Smooth muscle cell (in vitro differentiated cells): Measurements from ENCODE around the gene NLRC3. TPM values are rescaled to one million over a fixed set of nuclear protein-coding genes. Genes with fewer than 3 reads are reported as not detected.

Experiments
- DNase-seq: peaks from one replicate; lab custom pipeline; 2025; ENCODE audit not compliant: unreplicated experiment; lab: John Stamatoyannopoulos, UW
- H2AFZ ChIP-seq: fragments of 200-600 bp; sonication (generic); 2 replicates; pipeline ENCODE4 v1.6.0; 2016; ENCODE audit warnings: antibody characterized with exemption, low read depth, mild to moderate bottlenecking
- H3F3A ChIP-seq: fragments of 200-600 bp; sonication (generic); 2 replicates; pipeline ENCODE4 v1.6.0; 2017; ENCODE audit warnings: antibody characterized with exemption, low read depth
- H3K27ac ChIP-seq: fragments of 200-600 bp; sonication (generic); 2 replicates; pipeline ENCODE4 v1.5.1; 2016; ENCODE audit warnings: low read depth, mild to moderate bottlenecking
- H3K27me3 ChIP-seq: fragments of 200-600 bp; sonication (generic); 2 replicates; pipeline ENCODE4 v1.6.1; 2016; ENCODE audit warnings: low read depth, mild to moderate bottlenecking
- H3K36me3 ChIP-seq: fragments of 200-600 bp; sonication (generic); 2 replicates; pipeline ENCODE4 v1.5.1; 2016; ENCODE audit warnings: low read depth
- H3K4me1 ChIP-seq: fragments of 200-600 bp; sonication (generic); 2 replicates; pipeline ENCODE4 v1.5.1; 2016; ENCODE audit warnings: low read depth
- H3K4me2 ChIP-seq: fragments of 200-600 bp; sonication (generic); 2 replicates; pipeline ENCODE4 v1.6.0; 2016; ENCODE audit warnings: mild to moderate bottlenecking
- H3K4me3 ChIP-seq: fragments of 200-600 bp; sonication (generic); 2 replicates; pipeline ENCODE4 v1.5.1; 2016; ENCODE audit warnings: mild to moderate bottlenecking
- H3K79me2 ChIP-seq: fragments of 200-600 bp; sonication (generic); 2 replicates; pipeline ENCODE4 v1.6.0; 2016; ENCODE audit warnings: low read depth, mild to moderate bottlenecking
- H3K9ac ChIP-seq: fragments of 200-600 bp; sonication (generic); 2 replicates; pipeline ENCODE4 v1.6.0; 2016; ENCODE audit warnings: low read depth
- H3K9me3 ChIP-seq: fragments of 200-600 bp; sonication (generic); replicated peaks from 2 replicates; pipeline ENCODE4 v1.5.1; 2016; ENCODE audit warnings: low read depth
- H4K20me1 ChIP-seq: fragments of 200-600 bp; sonication (generic); 2 replicates; pipeline ENCODE4 v1.6.0; 2016; ENCODE audit warnings: low read depth
- WGBS: methylation state at CpG from one replicate; pipeline ENCODE4 v1.1.7; 2016; ENCODE audit warnings: low lambda C conversion rate; 5-methylcytosine and 5-hydroxymethylcytosine counted together
- polyA plus RNA-seq: library from polyadenylated mRNA; unstranded; fragments of >200 nt; fragmentation: Nextera tagmentation; extraction: Ambion mirVana; gene quantifications from 2 replicates; pipeline ENCODE4 v1.2.1, GENCODE V29; 2016
- total RNA-seq: library from RNA; depleted of rRNA; stranded (reverse); fragments of >200 nt; gene quantifications from 2 replicates; pipeline ENCODE4 v1.2.3, GENCODE V29; 2014
- TF ChIP-seq, protein P1 (sequence below): fragments of 200-600 bp; sonication (generic); IDR thresholded peaks from 2 replicates; pipeline ENCODE4 v1.5.1; 2017; ENCODE audit warnings: borderline replicate concordance, mild to moderate bottlenecking, antibody characterized with exemption; ENCODE audit not compliant: insufficient read depth, poor library complexity, severe bottlenecking

Gene NLRC3
- total and polyA plus RNA-seq, 2 experiments from 2014 or later, result 0.02 TPM; not detected in 1

DNA sequence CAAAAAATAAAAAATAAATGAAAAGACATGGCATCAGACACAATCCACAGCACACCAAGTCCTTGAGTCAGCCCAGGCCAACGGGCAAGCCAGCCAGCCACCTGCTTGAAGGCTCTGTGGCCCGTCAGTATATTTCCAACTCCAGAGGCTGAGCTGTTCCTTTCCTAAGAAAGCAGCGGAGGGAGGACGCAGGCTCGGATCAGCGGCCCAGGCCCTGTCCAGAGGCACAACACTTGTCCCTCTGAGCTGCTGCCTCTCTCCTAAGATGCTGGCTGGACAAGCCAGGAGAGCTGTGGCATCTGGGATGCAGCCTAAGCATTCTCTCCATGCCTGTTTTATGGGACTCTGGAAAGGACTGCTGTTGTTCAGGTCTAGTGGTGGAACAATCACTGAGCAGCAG lies 14.8 kb upstream of the NLRC3 start:
- no peak overlapping the region for H3K27ac ChIP-seq
- WGBS, result 96% methylated on average over 6 of the region's 6 CpGs
- H3K4me3 ChIP-seq, result no peak overlapping the region
- H4K20me1 ChIP-seq, result no peaks in the 10 kb centered on the region
- H3F3A ChIP-seq, result no peaks in the 10 kb centered on the region
- no peaks in the 10 kb centered on the region for H3K27me3 ChIP-seq
- TF ChIP-seq, protein P1, sequence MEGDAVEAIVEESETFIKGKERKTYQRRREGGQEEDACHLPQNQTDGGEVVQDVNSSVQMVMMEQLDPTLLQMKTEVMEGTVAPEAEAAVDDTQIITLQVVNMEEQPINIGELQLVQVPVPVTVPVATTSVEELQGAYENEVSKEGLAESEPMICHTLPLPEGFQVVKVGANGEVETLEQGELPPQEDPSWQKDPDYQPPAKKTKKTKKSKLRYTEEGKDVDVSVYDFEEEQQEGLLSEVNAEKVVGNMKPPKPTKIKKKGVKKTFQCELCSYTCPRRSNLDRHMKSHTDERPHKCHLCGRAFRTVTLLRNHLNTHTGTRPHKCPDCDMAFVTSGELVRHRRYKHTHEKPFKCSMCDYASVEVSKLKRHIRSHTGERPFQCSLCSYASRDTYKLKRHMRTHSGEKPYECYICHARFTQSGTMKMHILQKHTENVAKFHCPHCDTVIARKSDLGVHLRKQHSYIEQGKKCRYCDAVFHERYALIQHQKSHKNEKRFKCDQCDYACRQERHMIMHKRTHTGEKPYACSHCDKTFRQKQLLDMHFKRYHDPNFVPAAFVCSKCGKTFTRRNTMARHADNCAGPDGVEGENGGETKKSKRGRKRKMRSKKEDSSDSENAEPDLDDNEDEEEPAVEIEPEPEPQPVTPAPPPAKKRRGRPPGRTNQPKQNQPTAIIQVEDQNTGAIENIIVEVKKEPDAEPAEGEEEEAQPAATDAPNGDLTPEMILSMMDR, result no peak
- no peaks in the 10 kb centered on the region for H3K4me1 ChIP-seq
- H2AFZ ChIP-seq, result no peak overlapping the region
- H3K9me3 ChIP-seq, result no peaks in the 10 kb centered on the region
- no peaks in the 10 kb centered on the region for H3K79me2 ChIP-seq
- H3K4me2 ChIP-seq, result no peak overlapping the region
- H3K9ac ChIP-seq, result no peak overlapping the region
- DNase-seq, result no peak
- H3K36me3 ChIP-seq, result no peaks in the 10 kb centered on the region

GRCh38 chr16:3591436-3591803 lies 14.2 kb upstream of the NLRC3 start:
- DNase-seq, result no peak
- 95% methylated on average over 5 of the region's 5 CpGs for WGBS

GRCh38 chr16:3590736-3591435 lies 13.7 kb upstream of the NLRC3 start:
- Histone ChIP-seq H3K4me2 (no peak overlapping the region), H3K4me1 (no peaks in the 10 kb centered on the region), H3K27ac (no peak overlapping the region), H3K79me2 (no peaks in the 10 kb centered on the region), H3K27me3 (no peaks in the 10 kb centered on the region), H3K36me3 (no peaks in the 10 kb centered on the region), H2AFZ (no peak overlapping the region), H3K4me3 (no peak overlapping the region), H3K9ac (no peak overlapping the region), H3F3A (no peaks in the 10 kb centered on the region), H4K20me1 (no peaks in the 10 kb centered on the region), H3K9me3 (no peaks in the 10 kb centered on the region)
- no peak for DNase-seq
- TF ChIP-seq, protein P1, result no peak
- WGBS, result 94% methylated on average over 27 of the region's 27 CpGs

More at GRCh38 chr16:3591436-3591803, 14.2 kb upstream of the NLRC3 start:
- Histone ChIP-seq H3K79me2 (no peaks in the 10 kb centered on the region), H3K4me2 (no peak overlapping the region), H3K9me3 (no peaks in the 10 kb centered on the region), H3F3A (no peaks in the 10 kb centered on the region), H3K27me3 (no peaks in the 10 kb centered on the region), H3K27ac (no peak overlapping the region), H3K4me1 (no peaks in the 10 kb centered on the region), H4K20me1 (no peaks in the 10 kb centered on the region), H3K36me3 (no peaks in the 10 kb centered on the region), H3K4me3 (no peak overlapping the region), H3K9ac (no peak overlapping the region), H2AFZ (no peak overlapping the region)
- TF ChIP-seq, protein P1, result no peak

- Histone ChIP-seq H3F3A (no peaks in the 10 kb centered on the region), H3K79me2 (no peaks in the 10 kb centered on the region), H3K4me1 (no peaks in the 10 kb centered on the region), H3K9ac (peak overlapping the region; percentile 39), H3K4me3 (no peak overlapping the region), H3K4me2 (peak overlapping the region; percentile 59), H4K20me1 (no peaks in the 10 kb centered on the region), H3K27ac (peak overlapping the region; percentile 68), H3K9me3 (no peaks in the 10 kb centered on the region), H3K27me3 (no peaks in the 10 kb centered on the region), H2AFZ (no peak overlapping the region), H3K36me3 (no peaks in the 10 kb centered on the region)
- DNase-seq, result no peak
- TF ChIP-seq, protein P1, result no peak
- 93% methylated on average over 23 of the region's 25 CpGs for WGBS
Observed at GRCh38 chr16:3589991-3590701, 12.9 kb upstream of the NLRC3 start.
